Measurements from ENCODE around the gene CCT6A.
"Not testable (repeated sequence)": the region's sequence is repeated elsewhere in the genome, so short reads cannot be mapped to it uniquely, and the experiment has no call there.

Gene CCT6A

DNA sequence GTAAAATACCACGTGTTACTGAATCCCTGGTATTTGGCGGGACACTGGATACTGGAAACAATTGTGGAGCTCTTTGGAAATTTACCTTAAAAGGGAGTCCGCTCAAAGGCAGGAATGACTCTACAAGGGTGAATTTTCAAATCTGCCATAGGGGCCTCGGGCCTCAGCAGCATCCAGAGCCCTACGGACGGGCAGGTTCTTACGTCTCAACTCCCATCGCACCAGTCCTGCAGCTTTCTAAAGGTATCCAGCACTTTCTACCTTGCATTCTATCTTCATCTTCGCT, 569 bp upstream of the CCT6A start:
- Histone ChIP-seq H3K27ac (peak overlapping the region; percentile 97), H3K9me3 (no peaks in the 10 kb centered on the region), H3K4me2 (peak overlapping the region; percentile 87), H3K4me3 (peak overlapping the region; percentile 99), H3K9ac (peak overlapping the region; percentile 99), H3K27me3 (no peaks in the 10 kb centered on the region), H3K36me3 (peaks cover 41% of the 10 kb centered on the region), H3K4me1 (peaks cover 44% of the 10 kb centered on the region), H4K20me1 (peaks cover 41% of the 10 kb centered on the region)
- TF ChIP-seq Cebpa-rat (IDR thresholded peaks at IDR 0.05) = no peak

DNA sequence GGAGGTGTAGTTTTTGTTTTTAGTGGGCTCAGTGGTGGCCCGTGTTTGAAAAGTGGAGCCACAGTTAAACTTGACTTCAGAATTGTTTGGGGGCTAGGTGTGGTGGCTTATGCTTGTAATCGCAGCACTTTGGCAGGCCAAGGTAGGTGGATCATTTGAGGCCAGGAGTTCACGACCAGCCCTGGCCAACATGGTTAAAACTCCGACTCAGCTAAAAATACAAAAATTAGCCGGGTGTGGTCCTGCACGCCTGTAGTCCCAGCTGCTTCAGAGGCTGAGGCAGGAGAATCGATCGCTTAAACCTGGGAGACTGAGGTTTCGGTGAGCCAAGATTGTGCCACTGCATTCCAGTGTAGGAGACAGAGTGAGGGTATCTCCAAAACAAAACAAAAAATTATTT, 1.8 kb downstream of the CCT6A start:
- Histone ChIP-seq H3K36me3 (peaks cover 57% of the 10 kb centered on the region), H3K4me2 (peak overlapping the region; percentile 84), H3K9me3 (no peaks in the 10 kb centered on the region), H3K27me3 (no peaks in the 10 kb centered on the region), H4K20me1 (peaks cover 59% of the 10 kb centered on the region), H3K27ac (no peak overlapping the region), H3K4me1 (peaks cover 44% of the 10 kb centered on the region), H3K4me3 (no peak overlapping the region), H3K9ac (peak overlapping the region; percentile 99)
- TF ChIP-seq Cebpa-rat (IDR thresholded peaks at IDR 0.05) = no peak

DNA sequence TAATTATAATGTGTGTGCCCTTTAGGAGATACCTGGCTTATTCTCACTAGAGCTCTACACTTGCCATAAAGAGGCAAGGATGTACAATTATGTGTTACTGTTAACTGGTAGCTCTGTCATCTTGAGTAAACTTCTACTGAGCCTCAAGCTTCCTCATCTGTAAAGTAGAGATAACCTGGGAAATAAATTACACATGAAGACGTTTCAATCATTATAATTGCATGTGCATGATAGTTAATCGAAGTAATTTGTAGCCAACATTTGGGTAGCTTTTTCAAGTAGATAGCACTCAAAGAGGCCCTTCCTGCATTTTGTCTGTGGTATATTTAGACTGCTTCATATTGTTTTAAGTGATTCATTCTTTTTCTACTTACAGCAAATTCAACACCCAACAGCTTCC, 2.4 kb downstream of the CCT6A start:
- TF ChIP-seq Cebpa-rat (IDR thresholded peaks at IDR 0.05) = no peak
- H3K4me2 ChIP-seq = peak overlapping the region; percentile 84

DNA sequence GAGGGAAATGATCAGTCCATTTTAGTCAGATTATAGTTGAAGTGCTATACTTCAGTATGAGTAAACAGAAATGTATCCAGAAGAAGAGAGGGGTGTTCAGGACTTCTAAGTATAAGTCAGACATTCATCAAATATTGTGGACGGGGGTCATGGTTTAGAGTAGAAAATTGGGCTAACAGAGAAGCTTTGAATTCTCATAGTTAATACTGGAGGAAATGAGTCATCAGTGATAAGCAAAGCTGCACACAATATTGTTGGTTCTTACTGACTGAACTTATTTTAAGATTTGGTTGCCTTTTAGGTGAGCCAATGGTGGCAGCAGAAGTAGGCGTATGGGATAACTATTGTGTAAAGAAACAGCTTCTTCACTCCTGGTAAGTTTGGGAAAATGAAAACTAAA, 10.8 kb downstream of the CCT6A start:
- Histone ChIP-seq H3K4me2 (no peak overlapping the region), H3K9ac (no peak overlapping the region), H3K4me1 (peaks cover 38% of the 10 kb centered on the region), H3K9me3 (no peaks in the 10 kb centered on the region), H3K27ac (no peak overlapping the region), H3K27me3 (no peaks in the 10 kb centered on the region), H4K20me1 (peaks cover 73% of the 10 kb centered on the region), H3K4me3 (no peak overlapping the region), H3K36me3 (peaks cover 72% of the 10 kb centered on the region)
- no peak for TF ChIP-seq Cebpa-rat (IDR thresholded peaks at IDR 0.05)

More for the DNA sequence above, 2.4 kb downstream of the CCT6A start:
- peak overlapping the region; percentile 99; the same call in 1 of the 2 replicates for H3K9ac ChIP-seq
- H3K36me3 ChIP-seq = peaks cover 63% of the 10 kb centered on the region
- no peak overlapping the region for H3K27ac ChIP-seq
- H3K27me3 ChIP-seq = no peaks in the 10 kb centered on the region
- no peak overlapping the region for H3K4me3 ChIP-seq
- H3K9me3 ChIP-seq = no peaks in the 10 kb centered on the region
- H3K4me1 ChIP-seq = peaks cover 44% of the 10 kb centered on the region
- peaks cover 64% of the 10 kb centered on the region for H4K20me1 ChIP-seq

DNA sequence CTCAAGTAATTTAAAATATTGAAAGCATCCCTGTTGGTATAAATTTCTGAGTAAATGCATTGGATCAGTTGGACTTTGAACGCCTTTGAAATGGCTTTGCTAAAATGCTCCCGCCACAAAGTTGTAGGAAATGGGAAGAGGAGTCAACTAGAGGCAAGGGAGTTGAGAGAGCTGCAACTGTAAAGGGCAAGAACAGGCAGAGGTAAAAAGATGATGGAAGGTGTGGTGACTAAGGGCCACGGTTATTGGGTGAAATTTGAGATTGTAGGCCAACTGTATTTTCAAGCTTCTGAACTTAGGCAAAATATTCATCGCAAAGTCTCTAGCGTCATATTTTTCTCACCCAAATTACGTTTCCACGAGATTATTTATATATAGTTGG, 11.9 kb downstream of the CCT6A start:
- peak overlapping the region; percentile 73 for H3K4me3 ChIP-seq
- H3K9ac ChIP-seq = peak overlapping the region; percentile 91; the same call in 1 of the 2 replicates
- no peaks in the 10 kb centered on the region for H3K27me3 ChIP-seq
- H3K36me3 ChIP-seq = peaks cover 71% of the 10 kb centered on the region
- peak overlapping the region; percentile 79 for H3K4me2 ChIP-seq
- H3K4me1 ChIP-seq = peaks cover 38% of the 10 kb centered on the region
- H3K27ac ChIP-seq = peak overlapping the region; percentile 88; the same call in 1 of the 2 replicates
- TF ChIP-seq Cebpa-rat (IDR thresholded peaks at IDR 0.05) = no peak
- peaks cover 62% of the 10 kb centered on the region for H4K20me1 ChIP-seq
- no peaks in the 10 kb centered on the region for H3K9me3 ChIP-seq

DNA sequence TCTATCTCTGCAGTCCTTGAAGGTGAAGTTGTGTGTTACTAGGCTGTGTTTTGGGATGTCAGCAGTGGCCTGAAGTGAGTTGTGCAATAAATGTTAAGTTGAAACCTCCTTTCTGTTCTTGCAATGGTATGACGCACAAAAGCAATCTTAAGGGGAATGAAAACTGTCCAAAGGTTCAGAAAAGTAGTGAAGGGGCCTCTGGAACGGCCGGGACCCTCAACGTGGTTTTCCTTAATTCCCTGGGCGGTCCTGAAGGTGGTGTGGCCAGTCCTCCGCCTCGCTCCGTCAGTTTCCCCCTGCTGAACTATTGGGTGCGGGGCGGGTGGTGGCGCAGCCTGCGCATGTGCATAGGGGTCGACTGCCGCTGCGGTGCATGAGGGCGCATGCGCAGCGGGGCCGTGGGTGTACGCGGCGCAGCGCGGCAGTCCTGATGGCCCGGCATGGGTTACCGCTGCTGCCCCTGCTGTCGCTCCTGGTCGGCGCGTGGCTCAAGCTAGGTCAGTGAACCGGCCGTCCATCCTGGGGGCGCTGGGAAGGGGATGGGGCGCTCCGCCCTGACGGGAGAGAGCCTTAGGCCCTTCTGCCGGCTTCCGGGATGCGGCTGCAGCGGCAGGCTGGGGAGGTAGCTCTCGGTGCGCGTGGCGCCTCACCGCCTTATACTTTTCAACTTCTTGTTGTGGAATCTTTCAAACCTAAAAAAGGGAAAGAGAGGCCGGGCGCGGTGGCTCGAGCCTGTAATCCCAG, 12.5 kb downstream of the CCT6A start, which contains the start of gene SUMF2:
Gene SUMF2, plus strand, starts transcription at position 405 of the 744 bp plus-strand sequence. Its CDS starts 26 bp downstream, at position 431.
- H3K4me3 ChIP-seq = peak within 1 kb of the TSS; percentile 73
- peak within 1 kb of the TSS; percentile 79 for H3K4me2 ChIP-seq
- H3K27ac ChIP-seq = peak within 1 kb of the TSS; percentile 88
- peaks cover 38% of the 10 kb centered on the region for H3K4me1 ChIP-seq
- H3K9me3 ChIP-seq = no peaks in the 10 kb centered on the region
- peaks cover 71% of the 10 kb centered on the region for H3K36me3 ChIP-seq
- no peaks in the 10 kb centered on the region for H3K27me3 ChIP-seq
- peak within 1 kb of the TSS; percentile 91 for H3K9ac ChIP-seq
- peaks cover 57% of the 10 kb centered on the region for H4K20me1 ChIP-seq
- peak; percentile 86; the same call in 1 of the 2 replicates for TF ChIP-seq Cebpa-rat (IDR thresholded peaks at IDR 0.05)

DNA sequence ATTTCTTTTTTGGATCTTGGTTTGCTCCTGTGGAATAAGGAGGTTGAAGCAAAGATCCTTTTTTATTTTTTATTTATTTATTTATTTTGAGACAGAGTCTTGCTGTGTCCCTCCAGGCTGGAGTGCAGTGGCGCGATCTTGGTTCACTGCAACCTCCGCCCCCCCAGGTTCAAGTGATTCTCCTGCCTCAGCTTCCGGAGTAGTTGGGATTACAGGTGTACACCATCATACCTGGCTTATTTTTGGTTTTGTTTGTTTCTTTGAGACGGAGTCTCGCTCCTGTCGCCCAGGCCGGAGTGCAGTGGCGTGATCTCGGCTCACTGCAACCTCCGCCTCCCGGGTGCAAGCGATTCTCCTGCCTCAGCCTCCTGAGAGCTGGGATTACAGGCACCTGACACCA, 14.8 kb downstream of the CCT6A start:
- H3K9ac ChIP-seq, H3K27ac ChIP-seq, H3K9me3 ChIP-seq, H3K4me2 ChIP-seq, H3K4me3 ChIP-seq, H3K27me3 ChIP-seq: not testable (repeated sequence)
- peaks cover 71% of the 10 kb centered on the region for H3K36me3 ChIP-seq
- peaks cover 34% of the 10 kb centered on the region for H4K20me1 ChIP-seq
- H3K4me1 ChIP-seq = peaks cover 38% of the 10 kb centered on the region

DNA sequence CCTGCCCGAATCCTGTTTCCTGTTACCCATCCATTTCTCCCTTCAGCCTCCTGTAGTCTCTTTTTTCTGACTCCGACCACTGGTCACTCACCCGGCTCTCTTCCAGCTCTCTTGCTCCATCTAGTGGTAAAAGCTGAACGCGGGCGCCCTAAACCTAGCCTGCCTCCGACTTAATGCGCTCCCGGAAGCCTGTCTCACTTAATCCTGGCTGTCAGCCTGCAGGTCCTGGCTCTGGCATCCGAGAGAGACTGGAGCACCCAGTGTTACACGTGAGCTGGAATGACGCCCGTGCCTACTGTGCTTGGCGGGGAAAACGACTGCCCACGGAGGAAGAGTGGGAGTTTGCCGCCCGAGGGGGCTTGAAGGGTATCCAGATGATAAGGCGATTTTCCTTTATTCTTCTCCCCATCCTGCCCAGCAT, 22.8 kb downstream of the CCT6A start:
- Histone ChIP-seq H3K9me3 (no peaks in the 10 kb centered on the region), H3K9ac (0 out of 2 replicates have a peak overlapping the region, but pooled peaks have one; percentile 5), H3K4me2 (no peak overlapping the region), H3K27ac (no peak overlapping the region), H3K27me3 (no peaks in the 10 kb centered on the region), H4K20me1 (0 out of 2 replicates have a peak, but pooled peaks cover 9% of the 10 kb centered on the region), H3K36me3 (peaks cover 97% of the 10 kb centered on the region), H3K4me1 (peaks cover 16% of the 10 kb centered on the region), H3K4me3 (no peak overlapping the region)
- no peak for TF ChIP-seq Cebpa-rat (IDR thresholded peaks at IDR 0.05)

DNA sequence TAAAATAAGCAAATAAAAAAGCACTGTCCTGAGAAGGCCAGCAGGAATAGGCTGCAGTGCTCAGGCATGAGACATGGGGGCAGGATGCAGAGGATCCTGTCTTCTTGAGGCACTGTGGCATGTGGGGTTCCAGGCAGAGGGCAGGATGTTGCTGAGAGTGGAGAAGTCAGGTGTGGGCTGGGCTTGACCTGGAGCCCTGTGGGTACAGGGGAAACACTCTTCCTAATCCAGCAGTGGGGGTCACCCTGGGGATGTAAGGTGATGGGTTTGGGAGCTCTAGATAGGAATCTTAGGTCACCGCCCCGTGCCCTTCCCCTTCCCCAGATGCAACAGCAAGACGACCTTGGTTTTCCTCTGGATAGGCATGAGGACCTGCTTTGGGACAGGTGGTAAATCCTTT, 26.1 kb downstream of the CCT6A start:
- TF ChIP-seq Cebpa-rat (IDR thresholded peaks at IDR 0.05) = no peak
- Histone ChIP-seq H4K20me1 (0 out of 2 replicates have a peak, but pooled peaks cover 9% of the 10 kb centered on the region), H3K4me2 (no peak overlapping the region), H3K27ac (0 out of 2 replicates have a peak overlapping the region, but pooled peaks have one; percentile 77), H3K9me3 (no peaks in the 10 kb centered on the region), H3K36me3 (peaks cover 87% of the 10 kb centered on the region), H3K9ac (no peak overlapping the region), H3K4me3 (no peak overlapping the region), H3K4me1 (peaks cover 49% of the 10 kb centered on the region), H3K27me3 (no peaks in the 10 kb centered on the region)

DNA sequence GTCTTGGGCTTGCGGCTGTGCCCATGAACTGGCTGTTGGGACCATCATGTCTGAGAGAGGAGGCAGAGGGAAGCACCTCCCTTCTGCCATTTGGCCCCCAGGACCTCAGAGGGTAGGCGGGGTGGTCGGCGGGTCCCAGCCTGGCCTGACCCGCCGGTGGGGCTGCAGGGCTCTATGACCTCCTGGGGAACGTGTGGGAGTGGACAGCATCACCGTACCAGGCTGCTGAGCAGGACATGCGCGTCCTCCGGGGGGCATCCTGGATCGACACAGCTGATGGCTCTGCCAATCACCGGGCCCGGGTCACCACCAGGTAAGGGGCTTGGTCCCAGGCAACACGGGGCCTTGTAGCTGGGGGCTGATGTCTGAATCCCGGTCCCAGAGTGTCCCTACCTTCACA, 26.6 kb downstream of the CCT6A start:
- H4K20me1 ChIP-seq = 0 out of 2 replicates have a peak, but pooled peaks cover 6% of the 10 kb centered on the region
- H3K9ac ChIP-seq = 0 out of 2 replicates have a peak overlapping the region, but pooled peaks have one; percentile 61
- no peaks in the 10 kb centered on the region for H3K9me3 ChIP-seq

More for the DNA sequence above, 26.6 kb downstream of the CCT6A start:
- peak overlapping the region; percentile 77 for H3K27ac ChIP-seq
- H3K4me3 ChIP-seq = no peak overlapping the region
- no peaks in the 10 kb centered on the region for H3K27me3 ChIP-seq
- TF ChIP-seq Cebpa-rat (IDR thresholded peaks at IDR 0.05) = no peak
- peaks cover 81% of the 10 kb centered on the region for H3K36me3 ChIP-seq
- H3K4me2 ChIP-seq = peak overlapping the region; percentile 71
- H3K4me1 ChIP-seq = peaks cover 54% of the 10 kb centered on the region
